Natural killer cell (primary cell): ENCODE data around the gene CST3. TPM values are rescaled to one million over a fixed set of nuclear protein-coding genes. Genes with fewer than 3 reads are reported as not detected.

ENCODE experiments used
- ATAC-seq, 3 donors: fragments of 150-1000 bp in 2 of 3; fragments of 200-7000 bp in 1 of 3; cut with Tn5 transposase; 1 replicate in 1 of 3; 2 replicates in 2 of 3; pipeline ENCODE4 v1.10.0; 2021; ENCODE audit warnings: mild to moderate bottlenecking in 2 of 3, moderate library complexity in 2 of 3
- DNase-seq, 2 donors: peaks; one replicate each; pipeline versions ENCODE4 v3.0.0 to v3.0.0-alpha.2; 2013 to 2021; ENCODE audit warnings: mixed read lengths in 1 of 2
- H3K27ac ChIP-seq: one replicate; pipeline ENCODE4 v1.5.1; 2013; ENCODE audit warnings: mild to moderate bottlenecking, low read length
- H3K27me3 ChIP-seq: one replicate; pipeline ENCODE4 v1.6.1; 2013; ENCODE audit warnings: low read length; ENCODE audit not compliant: control insufficient read depth, insufficient read depth
- H3K36me3 ChIP-seq: one replicate; pipeline ENCODE4 v1.6.1; 2013; ENCODE audit warnings: low read length; ENCODE audit not compliant: control insufficient read depth, insufficient read depth
- H3K4me1 ChIP-seq: one replicate; pipeline ENCODE4 v1.6.1; 2013; ENCODE audit warnings: low read length; ENCODE audit not compliant: control insufficient read depth, insufficient read depth
- H3K4me3 ChIP-seq: one replicate; pipeline ENCODE4 v1.5.1; 2013; ENCODE audit warnings: low read length
- H3K9me3 ChIP-seq: one replicate; pipeline ENCODE4 v1.6.1; 2013; ENCODE audit warnings: low read length; ENCODE audit not compliant: control insufficient read depth, insufficient read depth
- H3K27ac Mint-ChIP-seq, 2 donors: one replicate each; pipeline ENCODE4 v1.8.0; 2022; ENCODE audit warnings: mild to moderate bottlenecking in 2 of 2, mixed read lengths in 2 of 2, moderate library complexity in 1 of 2
- H3K27me3 Mint-ChIP-seq, 2 donors: one replicate each; pipeline ENCODE4 v1.8.0; 2022; ENCODE audit warnings: low read depth in 2 of 2, mixed read lengths in 2 of 2
- H3K36me3 Mint-ChIP-seq: one replicate; pipeline ENCODE4 v1.8.0; 2022; ENCODE audit warnings: mixed read lengths
- H3K4me1 Mint-ChIP-seq, 2 donors: one replicate each; pipeline ENCODE4 v1.8.0; 2022; ENCODE audit warnings: mixed read lengths in 2 of 2
- H3K4me3 Mint-ChIP-seq: one replicate; pipeline ENCODE4 v1.8.0; 2022; ENCODE audit warnings: mild to moderate bottlenecking, moderate library complexity, mixed read lengths
- H3K9me3 Mint-ChIP-seq, 2 donors: one replicate each; pipeline ENCODE4 v1.8.0; 2022; ENCODE audit warnings: mixed read lengths in 2 of 2
- WGBS: methylation state at CpG from one replicate; pipeline ENCODE4 v1.1.7; 2013; ENCODE audit warnings: missing lambda C conversion rate; ENCODE audit not compliant: insufficient coverage; 5-methylcytosine and 5-hydroxymethylcytosine counted together
- intact Hi-C: fragments of 100-400 bp; cut with micrococcal nuclease; formaldehyde crosslinking; loops from one replicate; pipeline ENCODE4 v1.14.2; 2022
- total RNA-seq, 4 donors: library from RNA; stranded (reverse); fragments of 120-200 nt in 1 of 4; gene quantifications; one replicate each; pipeline versions ENCODE4 v1.2.3 to v1.2.4, GENCODE V29; 2013 to 2022
- TF ChIP-seq, protein P1 (sequence below): fragments of 200-600 bp; IDR thresholded peaks from one replicate; pipeline ENCODE4 v1.8.0; 2022; ENCODE audit warnings: antibody characterized with exemption

Gene CST3
- total RNA-seq, 3 donors from 2014 or later (not counting 1 experiment from before 2014, with no cell fraction given) = 30.0 to 118 (median 83.8) TPM

DNA sequence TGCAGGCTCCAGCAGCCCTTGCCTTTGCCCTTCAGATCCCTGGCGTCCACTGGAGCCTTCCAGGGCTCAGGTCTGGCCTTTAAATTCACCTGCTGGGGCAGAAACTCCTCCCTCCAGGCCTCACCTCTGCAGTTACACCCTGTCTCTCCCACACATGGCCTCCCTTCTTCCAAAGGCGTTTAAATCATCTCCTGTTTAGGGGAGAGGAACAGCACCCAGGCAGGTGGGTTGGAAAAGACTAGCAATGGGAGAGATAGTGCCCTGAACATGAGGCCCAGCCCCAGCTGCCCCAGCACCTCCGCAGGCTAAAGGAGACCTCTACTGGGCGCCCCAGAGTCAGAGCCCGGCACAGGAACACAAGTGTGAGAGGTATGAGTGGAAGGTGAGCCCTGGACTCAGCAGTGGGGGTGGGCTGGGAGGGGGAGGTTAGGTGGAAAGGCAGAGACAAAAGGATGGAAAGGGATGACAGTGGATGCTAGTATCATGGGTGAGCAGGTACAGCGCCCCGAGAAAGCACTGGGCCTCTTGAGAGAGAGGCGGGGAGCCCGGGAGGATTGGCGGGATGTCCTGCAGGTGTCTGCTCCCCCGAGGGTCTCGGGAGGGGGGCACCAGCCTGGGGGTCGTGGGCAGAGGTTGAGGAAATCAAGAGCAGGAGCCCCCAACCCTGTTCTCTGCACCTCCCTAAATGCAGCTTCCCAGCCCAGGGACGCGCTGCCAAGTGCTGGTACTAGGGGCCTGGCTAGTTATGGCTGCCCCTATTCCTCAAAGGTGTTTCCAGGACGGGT, 31.7 kb downstream of the CST3 start, which contains the start of gene CST9:
TSS of gene CST9 (minus strand) at position 51 of the 785 bp plus-strand sequence. CDS start 53 bp downstream, outside the sequence.
- DNase-seq (no peak), ATAC-seq (no peak)
- H3K4me3 ChIP-seq = no peak within 1 kb of the TSS
- no peaks in the 10 kb centered on the region for H3K36me3 Mint-ChIP-seq
- no peak within 1 kb of the TSS for H3K4me3 Mint-ChIP-seq
- WGBS = 58% methylated on average over 15 of the region's 16 CpGs
- no peaks in the 10 kb centered on the region for H3K36me3 ChIP-seq
- no peaks in the 10 kb centered on the region for H3K9me3 Mint-ChIP-seq
- TF ChIP-seq, protein P1, sequence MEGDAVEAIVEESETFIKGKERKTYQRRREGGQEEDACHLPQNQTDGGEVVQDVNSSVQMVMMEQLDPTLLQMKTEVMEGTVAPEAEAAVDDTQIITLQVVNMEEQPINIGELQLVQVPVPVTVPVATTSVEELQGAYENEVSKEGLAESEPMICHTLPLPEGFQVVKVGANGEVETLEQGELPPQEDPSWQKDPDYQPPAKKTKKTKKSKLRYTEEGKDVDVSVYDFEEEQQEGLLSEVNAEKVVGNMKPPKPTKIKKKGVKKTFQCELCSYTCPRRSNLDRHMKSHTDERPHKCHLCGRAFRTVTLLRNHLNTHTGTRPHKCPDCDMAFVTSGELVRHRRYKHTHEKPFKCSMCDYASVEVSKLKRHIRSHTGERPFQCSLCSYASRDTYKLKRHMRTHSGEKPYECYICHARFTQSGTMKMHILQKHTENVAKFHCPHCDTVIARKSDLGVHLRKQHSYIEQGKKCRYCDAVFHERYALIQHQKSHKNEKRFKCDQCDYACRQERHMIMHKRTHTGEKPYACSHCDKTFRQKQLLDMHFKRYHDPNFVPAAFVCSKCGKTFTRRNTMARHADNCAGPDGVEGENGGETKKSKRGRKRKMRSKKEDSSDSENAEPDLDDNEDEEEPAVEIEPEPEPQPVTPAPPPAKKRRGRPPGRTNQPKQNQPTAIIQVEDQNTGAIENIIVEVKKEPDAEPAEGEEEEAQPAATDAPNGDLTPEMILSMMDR = no peak
- H3K4me1 Mint-ChIP-seq = peaks cover 11 to 12% of the 10 kb centered on the region in 2 donors
- H3K9me3 ChIP-seq = no peaks in the 10 kb centered on the region
- H3K27me3 ChIP-seq = no peaks in the 10 kb centered on the region
- peaks cover 17% of the 10 kb centered on the region for H3K4me1 ChIP-seq
- H3K27ac ChIP-seq = no peak within 1 kb of the TSS
- intact Hi-C loops = loop anchor here (1.0 to 5.0 kb wide), 2 partner anchors 164 to 259 kb away; no protein-coding TSS in a partner anchor
- peak within 1 kb of the TSS in 1 of 2 donors; percentile 29 for H3K27ac Mint-ChIP-seq
- peaks cover 2 to 6% of the 10 kb centered on the region in 2 donors for H3K27me3 Mint-ChIP-seq

DNA sequence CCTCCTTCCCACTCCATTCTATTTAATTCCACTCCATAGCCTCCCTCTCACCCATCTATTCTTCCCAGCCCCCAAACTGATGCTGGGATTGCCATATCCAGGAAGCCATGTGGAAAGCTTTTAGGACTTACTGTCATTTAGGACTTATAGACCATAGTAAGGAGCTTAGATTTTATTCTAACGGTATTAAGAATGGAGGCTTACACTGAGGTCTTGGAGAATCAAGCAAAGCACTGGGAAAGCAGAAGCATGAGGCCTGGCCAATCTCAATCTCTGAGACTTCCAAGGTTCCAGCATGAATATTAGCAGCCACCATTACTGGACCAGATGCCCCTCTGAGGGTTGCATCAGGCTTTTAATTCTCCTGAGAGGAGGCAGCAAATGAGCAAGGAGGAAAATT, 33.4 kb downstream of the CST3 start:
- WGBS = 92% methylated on average over 1 of the region's 1 CpG
- Histone ChIP-seq H3K27me3 (no peaks in the 10 kb centered on the region), H3K9me3 (no peaks in the 10 kb centered on the region), H3K4me1 (peaks cover 17% of the 10 kb centered on the region), H3K4me3 (no peak overlapping the region), H3K36me3 (no peaks in the 10 kb centered on the region), H3K27ac (no peak overlapping the region)
- DNase-seq = no peak
- Mint-ChIP-seq H3K4me3 (no peak overlapping the region), H3K4me1 (peaks cover 11 to 12% of the 10 kb centered on the region in 2 donors), H3K27ac (no peak overlapping the region), H3K36me3 (no peaks in the 10 kb centered on the region), H3K27me3 (peaks cover 0 to 2% of the 10 kb centered on the region in 2 donors), H3K9me3 (no peaks in the 10 kb centered on the region)
- ATAC-seq = no peak
- TF ChIP-seq, protein P1 = no peak
- intact Hi-C loops = no loop called here

DNA sequence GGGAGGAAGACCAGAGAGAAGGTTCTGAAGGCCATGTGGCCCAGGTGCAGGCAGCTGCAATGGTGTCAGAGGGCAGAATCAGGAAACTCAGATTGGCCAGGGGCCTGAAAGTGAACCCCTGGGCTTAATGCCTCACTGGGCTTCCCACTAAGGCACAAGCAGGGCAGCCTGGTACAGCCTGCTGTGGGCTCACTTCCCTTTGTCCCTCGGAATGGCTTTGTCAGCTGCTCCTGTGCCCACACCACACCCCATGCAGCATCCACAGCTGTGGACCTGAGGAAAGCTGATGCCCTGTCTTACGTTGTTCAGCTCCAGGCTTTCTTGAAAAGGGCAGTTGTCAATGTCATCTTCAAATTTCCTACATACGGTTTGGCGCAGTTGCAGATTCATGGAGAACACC, 34.4 kb downstream of the CST3 start:
- no peak overlapping the region for H3K4me3 ChIP-seq
- Mint-ChIP-seq H3K27me3 (peaks cover 0 to 2% of the 10 kb centered on the region in 2 donors), H3K27ac (no peak overlapping the region), H3K4me3 (no peak overlapping the region), H3K9me3 (no peaks in the 10 kb centered on the region), H3K36me3 (no peaks in the 10 kb centered on the region), H3K4me1 (peaks cover 11 to 12% of the 10 kb centered on the region in 2 donors)
- intact Hi-C loops = no loop called here
- H3K36me3 ChIP-seq = no peaks in the 10 kb centered on the region
- no peaks in the 10 kb centered on the region for H3K9me3 ChIP-seq
- no peak for ATAC-seq
- TF ChIP-seq, protein P1 = no peak
- no peaks in the 10 kb centered on the region for H3K27me3 ChIP-seq
- WGBS = 77% methylated on average over 4 of the region's 4 CpGs
- H3K4me1 ChIP-seq = peaks cover 17% of the 10 kb centered on the region
- DNase-seq = no peak
- no peak overlapping the region for H3K27ac ChIP-seq
